Smooth muscle cell of the brain vasculature (primary cell): ENCODE measurements around the gene PLSCR5.

Experiments used
- DNase-seq: peaks from one replicate; pipeline ENCODE4 v3.0.0-alpha.2; 2012; ENCODE audit warnings: low read depth, low spot score

PLSCR5 gene, protein sequence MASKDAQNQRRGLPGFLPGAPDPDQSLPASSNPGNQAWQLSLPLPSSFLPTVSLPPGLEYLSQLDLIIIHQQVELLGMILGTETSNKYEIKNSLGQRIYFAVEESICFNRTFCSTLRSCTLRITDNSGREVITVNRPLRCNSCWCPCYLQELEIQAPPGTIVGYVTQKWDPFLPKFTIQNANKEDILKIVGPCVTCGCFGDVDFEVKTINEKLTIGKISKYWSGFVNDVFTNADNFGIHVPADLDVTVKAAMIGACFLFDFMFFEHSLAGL

DNA sequence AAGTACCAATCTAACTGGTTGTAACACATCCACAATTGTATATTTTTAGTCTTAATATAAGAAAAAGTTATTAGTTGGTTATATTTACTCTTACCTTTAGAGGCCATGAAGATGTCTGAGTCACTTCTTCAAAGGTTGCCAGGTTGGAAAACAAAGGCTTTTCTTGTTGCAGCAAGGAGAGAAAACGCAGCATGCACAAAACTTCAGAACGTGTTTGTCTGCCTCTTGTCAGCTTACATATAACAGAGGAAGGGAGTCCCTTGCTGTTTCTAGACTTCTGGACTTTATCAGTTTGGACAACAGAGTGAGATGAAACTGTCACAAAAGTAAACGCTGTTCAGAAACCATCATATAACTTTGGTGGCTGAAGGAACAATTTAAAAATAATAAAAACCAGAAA is at the start of gene PLSCR5:
PLSCR5 (minus strand) TSS at position 241 of the 400 bp plus-strand sequence; CDS start at position 107, 134 bp downstream.
- no peak for DNase-seq

DNA sequence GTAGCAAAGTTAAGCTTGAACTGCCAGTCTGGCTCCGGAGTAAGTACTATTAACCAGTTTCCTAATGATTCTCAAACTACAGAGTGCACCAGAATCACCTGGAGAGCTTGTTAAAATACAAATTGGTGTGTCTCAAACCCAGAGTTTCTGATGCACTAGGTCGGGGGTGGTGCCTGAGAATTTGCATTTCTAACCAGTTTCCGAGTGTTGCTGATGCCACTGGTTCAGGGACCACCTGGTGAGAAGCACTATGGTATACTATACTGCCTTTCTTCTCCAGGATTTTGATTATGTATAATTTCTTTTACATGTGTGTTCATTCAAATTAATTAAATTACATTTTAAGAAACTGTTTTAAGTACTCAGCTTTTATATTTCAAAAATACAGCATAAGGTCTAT is 48.8 kb upstream of the PLSCR5 start:
- no peak for DNase-seq

DNA sequence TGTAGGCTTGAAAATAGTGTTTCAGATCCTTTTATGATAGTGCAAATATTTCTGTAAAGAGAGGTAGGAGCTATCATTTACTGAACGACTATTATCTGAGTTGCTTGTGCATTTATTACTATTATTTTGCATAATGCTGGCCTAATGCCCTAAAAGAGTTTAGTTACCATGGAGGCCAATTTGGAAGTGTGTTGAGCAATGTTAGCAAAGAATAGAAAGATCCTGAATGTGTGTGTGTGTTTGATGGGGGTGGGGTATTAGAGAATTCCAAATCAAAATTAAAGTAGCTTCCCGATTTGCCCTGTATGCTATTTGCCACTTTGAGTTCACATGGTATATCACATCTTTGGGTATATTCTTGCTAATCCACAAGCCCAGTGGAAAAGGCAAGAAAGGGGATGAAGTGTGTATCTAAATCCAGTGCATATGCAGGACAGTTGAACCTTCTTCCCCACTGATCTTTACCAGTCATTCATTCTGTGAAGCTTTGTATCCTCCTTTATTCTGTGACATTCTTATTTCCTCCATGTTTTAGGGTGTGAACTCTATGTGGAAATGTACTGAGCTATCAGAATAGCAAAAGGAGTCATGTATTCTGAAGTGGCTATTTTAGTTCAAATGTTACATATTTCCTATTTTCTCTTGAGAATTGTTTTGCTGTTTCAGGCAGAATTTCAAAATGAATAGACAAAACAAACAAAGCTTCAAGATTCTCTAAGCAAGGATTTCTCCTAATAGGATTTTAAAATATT is 45.7 kb upstream of the PLSCR5 start:
- no peak for DNase-seq

DNA sequence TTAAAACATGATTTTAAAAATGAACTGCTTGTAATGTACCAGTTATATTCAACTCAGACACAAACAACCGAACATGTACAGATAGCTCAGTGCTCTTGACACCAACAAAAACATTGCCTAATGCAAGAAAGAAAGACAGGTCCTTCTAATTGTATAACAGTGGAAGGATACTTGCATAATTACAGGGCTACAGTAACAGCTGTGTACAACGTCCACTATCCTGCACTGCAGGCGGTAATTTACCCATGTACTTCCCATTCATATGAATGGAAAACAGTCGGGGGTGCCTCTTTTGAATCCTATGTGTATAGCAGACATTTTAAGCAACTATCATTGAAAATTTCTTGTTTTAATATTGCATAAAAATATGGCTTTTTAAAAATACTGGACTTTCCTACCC is 41.1 kb upstream of the PLSCR5 start:
- no peak for DNase-seq

DNA sequence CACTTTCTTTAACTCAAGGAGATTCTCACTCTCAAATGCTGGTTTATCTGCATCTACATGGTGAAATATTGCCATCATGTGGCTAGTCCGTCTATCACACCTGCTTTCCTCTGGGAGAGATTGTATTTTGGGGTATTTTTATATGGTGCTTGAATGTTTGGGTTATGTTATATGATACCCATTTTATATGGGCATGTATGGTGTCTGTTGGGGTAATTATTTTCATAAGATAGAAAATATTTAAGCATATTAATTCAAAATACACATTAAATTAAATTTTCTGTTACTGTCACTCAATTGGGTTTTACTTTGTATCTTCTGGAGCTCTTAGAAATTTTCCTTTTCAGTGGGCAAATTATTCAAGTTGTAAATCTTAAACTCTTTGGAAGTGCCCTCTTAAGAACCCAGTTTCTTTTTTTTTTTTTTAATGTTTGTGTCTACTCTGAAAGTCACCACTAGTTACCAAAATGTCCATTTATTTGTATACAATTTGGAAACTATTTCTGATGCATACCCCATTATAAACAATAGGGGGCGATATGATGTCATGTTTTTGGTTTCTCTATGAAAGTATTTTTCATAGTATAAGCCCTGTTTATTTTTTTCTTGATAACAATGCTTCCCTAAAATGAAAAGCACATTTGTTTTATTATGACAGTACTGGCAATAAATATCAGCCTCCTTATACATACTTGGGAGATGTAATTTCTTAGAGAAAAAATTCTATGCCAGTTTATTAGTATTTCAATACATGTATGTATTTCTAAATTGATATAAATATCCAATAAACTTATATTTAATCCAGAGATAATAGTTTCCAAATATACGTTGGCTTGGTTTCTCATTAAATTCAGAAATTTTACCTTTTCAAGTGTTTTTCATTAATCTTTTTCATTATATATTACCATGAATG is 36.1 kb upstream of the PLSCR5 start:
- peak; percentile 50 for DNase-seq

DNA sequence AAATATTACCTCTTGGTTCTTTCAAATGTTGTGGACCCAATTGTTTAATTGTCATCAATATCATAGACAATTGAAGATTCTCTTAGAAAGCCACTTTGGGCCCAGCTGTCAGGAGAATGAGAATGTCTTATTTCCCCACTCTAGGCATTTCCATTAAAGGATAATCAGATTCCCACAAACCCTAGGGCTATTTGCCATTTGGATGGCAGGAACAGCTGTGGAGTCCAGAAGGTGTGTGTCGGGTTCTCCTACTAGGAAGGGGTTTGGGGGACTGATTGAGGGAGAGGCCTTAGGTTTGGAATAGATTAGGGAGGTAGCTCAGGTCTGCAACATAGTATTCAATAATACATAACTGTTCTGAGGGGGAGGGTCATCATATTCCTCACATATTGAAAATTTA is 35.2 kb upstream of the PLSCR5 start:
- DNase-seq, result no peak

DNA sequence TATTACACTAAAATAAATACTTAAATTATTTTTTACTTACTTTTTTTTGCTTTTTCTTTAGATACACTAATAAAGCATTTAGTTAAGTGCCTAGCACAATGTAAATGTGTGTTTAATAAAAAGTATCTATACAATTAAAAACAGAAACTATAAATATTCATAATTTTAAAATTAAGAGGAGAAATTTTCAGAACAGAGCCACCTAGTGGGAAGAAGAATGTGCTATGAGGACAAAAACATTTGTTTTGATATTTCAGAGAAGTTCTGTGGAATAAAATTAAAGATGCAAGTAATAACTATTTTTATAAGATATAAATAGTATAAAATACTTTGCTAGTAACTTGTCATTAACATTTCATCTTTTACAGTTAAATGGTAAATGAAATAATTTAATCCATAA is 33.6 kb upstream of the PLSCR5 start:
- DNase-seq, result no peak

DNA sequence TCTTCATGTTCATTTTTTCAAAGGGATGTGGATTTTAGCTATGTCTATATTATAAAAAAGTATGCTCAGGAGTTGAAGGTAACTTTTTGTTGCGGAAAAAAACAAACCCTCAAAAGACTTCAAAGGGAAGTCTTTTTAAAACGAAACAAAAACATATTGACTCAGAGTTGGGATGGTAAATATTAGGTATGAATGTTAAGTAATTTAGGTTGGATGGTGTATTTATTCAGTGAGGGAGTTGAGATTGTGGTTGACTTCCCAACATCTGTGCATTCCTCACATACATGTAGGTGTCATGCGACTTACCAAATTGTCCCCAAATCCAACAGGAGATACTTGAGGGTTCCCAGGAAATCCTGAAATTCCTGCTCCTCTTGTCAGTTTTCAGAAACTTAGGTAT is 32.7 kb upstream of the PLSCR5 start:
- DNase-seq, result no peak

DNA sequence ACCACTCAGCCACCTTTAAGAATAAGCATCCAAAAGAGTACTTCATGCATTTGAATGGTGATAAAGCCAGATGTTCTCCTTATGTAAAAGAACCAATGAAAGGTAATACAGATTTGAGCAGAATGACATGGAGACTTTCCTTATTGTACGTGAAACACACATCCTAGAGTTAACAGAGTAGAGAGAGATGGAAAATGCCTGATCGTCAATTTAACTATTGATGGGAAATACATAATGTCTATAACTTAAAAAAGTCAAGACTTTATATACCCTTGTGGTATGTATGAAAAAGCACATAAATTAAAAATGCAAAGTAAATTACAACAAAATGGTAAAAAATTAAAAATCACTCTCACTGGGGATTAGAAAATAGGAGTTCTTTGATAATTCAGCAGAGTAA is 31.7 kb upstream of the PLSCR5 start:
- no peak for DNase-seq

DNA sequence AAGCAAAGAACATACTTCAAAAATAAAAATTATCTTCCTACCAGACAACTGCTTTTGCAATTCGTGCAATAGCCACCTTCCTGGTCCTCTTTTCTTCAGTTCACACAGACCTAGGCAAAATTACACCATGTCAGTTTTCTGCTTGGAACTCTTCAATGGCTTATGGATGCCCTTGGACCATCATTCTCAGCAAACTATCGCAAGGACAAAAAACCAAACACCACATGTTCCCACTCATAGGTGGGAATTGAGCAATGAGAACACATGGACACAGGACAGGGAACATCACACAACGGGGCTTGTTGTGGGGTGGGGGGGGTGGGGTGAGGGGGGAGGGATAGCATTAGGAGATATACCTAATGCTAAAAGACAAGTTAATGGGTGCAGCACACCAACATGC is 29.2 kb upstream of the PLSCR5 start:
- no peak for DNase-seq

DNA sequence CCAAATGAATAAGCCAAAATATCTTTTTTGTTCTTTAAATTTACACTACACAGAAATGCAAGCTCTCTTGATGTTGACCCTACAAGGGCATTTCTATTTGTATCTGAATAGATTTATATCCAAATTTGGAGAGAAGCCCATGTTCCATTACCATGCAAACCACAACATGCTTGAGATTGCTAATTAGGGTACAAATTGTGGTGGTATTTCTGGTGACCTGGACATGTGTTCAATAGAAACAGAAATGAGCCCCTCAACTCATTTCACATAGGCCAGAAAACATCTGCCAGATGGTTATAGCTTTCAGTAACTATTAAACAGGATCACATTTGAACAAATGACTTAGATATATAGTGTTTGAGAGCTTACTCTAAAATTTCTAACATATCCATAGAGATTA is 23.5 kb upstream of the PLSCR5 start:
- DNase-seq, result no peak

DNA sequence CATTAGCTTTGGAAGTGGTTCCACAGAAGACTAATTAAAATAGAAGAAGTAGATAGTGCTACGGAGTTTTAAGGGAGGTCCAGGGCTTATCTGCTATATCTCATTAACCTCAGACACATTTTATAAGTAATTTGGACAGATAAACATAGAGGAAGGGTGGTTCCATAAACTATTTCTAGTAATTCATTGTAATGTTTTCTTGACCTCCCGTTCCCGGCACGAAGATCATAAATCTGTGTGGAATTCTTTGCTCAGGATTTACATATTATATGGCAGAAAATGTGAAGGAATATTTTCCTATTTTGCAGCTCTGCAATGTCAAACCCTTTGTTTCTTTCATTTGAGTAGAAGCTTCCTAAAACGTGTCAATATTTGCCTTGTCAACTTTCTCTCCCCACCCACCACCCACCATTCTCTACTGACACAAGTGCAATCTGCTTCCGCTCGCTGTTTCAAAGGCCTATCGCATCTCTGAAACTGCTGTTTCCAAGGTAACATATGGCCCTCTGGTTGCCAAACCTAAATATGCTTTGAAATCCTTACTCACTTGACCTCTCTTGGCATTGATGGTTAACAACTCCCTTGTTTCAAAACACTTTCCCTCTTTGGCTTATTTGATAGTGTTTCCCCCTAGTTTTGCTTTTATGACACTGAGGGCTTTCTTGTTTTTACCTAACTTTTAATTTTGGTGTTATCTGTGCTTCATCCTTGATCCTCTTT is 21.4 kb upstream of the PLSCR5 start:
- DNase-seq, result no peak

DNA sequence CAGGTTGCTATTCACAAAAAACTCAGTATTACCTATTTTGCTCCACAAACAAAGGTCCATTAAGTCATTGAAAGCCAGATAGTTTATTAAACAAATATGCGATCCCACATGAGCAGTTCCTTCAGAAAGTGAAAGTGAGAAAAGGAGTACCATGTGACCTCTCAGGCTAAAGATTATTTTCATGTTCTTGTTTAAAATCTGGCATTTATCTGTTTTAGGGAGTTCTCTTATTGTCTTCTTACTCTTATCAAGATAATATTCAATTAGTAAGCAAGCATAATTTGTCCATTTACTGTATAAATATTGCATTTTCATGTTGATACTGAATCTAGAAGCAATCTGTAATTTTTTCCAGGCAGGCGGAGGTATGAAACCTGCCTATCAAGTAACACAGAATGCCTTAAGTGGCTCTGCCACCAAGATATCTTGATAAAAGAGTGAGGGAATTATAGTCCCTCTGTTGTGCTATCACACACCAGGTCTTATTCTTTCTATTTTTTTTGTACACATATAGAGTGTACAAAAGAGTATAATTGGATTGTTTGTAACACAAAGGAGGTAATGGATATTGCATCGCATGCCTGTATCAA is 20.1 kb upstream of the PLSCR5 start:
- no peak for DNase-seq

DNA sequence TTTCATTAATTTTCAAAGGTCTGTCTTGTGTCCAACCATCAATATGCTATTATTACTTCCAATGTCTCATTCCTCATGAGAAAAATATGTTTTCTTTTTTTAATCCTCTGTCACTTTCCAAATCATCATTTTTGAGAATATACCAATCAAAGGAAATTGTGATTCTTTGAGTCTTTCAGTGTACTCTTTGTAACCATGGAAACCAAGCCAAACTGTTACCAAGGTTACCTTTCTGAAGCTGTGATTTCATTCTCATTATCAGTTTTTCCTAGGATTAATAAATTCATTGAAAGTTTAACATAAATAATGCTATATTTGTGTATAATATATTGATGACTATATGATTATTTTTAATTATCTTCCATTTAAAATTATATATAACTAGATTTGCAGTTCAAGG is 16.6 kb upstream of the PLSCR5 start:
- DNase-seq, result no peak

DNA sequence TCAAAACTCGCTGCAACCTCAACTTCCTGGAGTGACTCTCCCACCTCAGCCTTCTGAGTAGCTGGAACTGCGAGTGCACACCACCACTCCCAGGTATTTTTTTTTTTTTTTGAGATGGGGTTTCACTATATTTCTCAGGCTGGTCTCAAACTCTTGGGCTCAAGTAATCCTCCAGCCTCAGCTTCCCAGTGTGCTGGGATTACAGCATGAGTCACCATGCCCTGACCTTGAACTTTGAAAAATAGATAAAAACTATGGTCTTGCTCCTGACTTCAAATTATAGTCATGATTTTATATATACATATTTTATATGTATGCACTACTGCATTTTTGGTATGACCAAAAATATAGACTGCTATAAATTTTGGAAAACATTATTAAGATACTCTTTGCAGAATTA is 6.9 kb upstream of the PLSCR5 start:
- DNase-seq, result no peak

DNA sequence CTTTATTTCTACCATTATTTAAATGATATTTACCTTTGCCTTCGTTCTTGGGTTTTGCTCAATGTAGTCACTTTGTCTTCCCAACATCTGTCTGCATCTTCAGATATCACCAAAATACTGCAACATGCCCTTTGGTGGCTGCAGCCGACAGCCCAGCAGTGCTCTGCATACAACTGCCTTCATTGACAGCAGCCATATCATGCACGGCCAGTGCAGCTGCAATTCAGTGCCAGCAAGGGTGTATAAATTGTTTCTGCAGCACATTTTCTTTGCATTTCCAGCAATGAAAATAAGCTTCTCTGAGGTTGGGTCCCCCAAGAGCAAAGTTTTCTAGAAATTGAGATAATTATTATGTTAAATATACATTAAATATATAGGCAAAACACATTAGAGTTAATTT is 6.0 kb upstream of the PLSCR5 start:
- DNase-seq, result no peak

DNA sequence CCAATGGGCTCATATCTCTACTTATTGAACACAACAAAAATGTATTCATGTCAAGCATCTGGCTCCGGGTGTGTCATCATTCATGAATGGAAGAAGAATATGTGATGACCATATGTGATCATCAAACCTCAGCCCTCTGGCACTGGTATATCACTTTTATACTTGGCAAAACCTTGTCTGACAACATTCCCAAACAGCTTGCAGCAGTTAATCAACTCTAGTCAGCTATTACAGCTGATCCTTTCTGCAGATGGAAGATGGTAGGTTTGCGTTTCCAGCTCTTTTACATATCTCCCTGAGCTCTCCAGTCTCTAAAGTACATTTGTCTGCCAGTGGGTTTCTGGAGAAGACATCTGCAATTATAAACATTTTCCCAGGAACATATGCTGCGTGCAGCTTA is 6.6 kb downstream of the PLSCR5 start:
- DNase-seq, result no peak

DNA sequence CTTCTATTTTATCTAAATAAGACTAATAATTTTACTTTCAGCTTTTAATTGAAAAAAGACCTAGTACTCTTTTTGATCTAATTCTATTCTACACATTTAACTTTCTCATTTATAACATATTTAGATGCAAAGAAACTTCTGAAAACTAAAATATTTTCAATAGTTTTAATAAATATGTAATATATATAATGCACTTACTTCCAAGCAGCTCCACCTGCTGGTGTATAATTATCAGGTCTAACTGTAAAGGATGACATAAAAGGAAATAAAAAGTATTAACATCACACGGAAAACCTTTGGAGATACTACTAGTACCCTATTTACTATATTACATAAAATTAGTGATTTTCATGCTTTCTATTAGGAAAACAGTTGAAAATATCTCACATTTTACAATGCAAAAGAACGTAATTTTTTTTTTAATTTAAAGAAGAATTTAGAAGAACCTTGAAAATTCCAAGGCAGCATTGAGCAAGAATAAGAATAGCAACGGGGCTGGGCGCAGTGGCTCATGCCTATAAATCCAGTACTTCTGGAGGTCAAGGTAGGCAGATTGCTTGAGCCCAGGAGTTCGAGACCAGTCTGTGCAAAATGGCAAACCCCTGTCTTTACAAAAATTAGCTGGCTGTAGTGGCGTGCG is 10.2 kb downstream of the PLSCR5 start:
- DNase-seq, result no peak

DNA sequence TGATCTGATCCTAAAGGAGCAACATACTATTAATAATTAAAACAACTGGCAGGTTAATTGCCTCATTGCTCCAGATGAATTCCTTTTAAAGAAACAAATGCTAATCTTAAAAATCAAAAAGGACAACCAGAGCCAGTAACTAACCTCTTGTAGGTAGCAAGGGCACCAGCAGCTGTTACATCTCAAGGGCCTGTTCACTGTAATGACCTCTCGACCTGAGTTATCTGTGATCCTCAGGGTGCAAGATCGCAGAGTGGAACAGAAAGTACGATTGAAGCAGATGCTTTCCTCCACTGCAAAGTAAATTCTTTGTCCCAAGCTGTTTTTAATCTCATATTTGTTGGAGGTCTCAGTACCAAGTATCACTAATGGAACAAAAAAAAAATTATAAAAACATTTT is 11.4 kb downstream of the PLSCR5 start:
- DNase-seq, result no peak

DNA sequence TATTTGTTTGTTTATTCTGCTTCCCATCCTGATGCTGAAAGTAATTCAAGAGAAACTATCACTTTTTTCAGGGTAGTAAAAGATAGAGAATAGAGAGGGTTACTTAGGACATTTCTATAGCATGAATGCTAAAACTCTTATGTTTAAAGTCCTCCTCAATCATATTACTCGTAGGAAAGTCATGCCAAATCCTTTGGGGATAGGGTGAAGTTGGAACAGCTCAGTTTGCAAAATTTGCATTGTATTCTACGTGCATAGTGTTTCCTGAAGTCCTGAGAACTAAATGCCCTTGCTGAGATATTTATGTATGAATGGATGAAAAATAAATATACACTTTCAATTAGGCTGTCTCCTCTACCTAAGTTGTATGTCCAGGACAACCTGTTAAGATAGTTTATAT is 14.6 kb downstream of the PLSCR5 start:
- no peak for DNase-seq
